ENCODE data around the gene COX8A.
"Not testable (repeated sequence)": the region's sequence is repeated elsewhere in the genome, so short reads cannot be mapped to it uniquely, and the experiment has no call there.

Gene COX8A, protein sequence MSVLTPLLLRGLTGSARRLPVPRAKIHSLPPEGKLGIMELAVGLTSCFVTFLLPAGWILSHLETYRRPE

GRCh38 chr11:63974259-63975143, at the start of gene COX8A:
TSS of gene COX8A (plus strand) at chr11:63974620. CDS start at chr11:63974681, 61 bp downstream.
- DNase-seq (ENCODE audit: low read depth in 1 of 2, low spot score in 1 of 2), result peak; percentile 81 to 91

- no peak for DNase-seq (ENCODE audit: low read depth in 1 of 2, low spot score in 1 of 2)
Observed at GRCh38 chr11:63929616-63930015, 44.8 kb upstream of the COX8A start.

DNA sequence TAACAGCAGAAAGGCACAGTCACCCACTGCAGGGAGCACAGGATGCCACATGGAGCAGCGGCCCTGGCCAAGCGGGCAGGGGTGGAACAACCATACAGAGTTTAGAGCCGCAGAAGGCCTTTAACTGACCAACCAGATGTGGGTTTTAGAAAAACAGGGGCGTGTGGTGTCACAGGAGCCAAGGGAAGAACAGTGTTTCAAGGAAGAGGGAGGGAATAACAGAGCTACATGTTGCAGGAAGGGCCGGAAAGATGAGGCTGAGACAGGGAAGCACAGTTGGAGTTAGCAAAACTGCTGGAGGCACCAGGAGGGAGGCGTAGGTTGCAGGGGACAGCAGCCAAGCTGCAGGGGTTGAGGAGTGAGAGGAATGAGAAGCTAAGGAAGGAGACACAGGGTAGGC, 43.4 kb upstream of the COX8A start:
- no peak for DNase-seq (ENCODE audit: low read depth in 1 of 2, low spot score in 1 of 2)

GRCh38 chr11:63931876-63932275, 42.5 kb upstream of the COX8A start:
- no peak for DNase-seq (ENCODE audit: low read depth in 1 of 2, low spot score in 1 of 2)

GRCh38 chr11:63933459-63933858, 41.0 kb upstream of the COX8A start:
- no peak for DNase-seq (ENCODE audit: low read depth in 1 of 2, low spot score in 1 of 2)

GRCh38 chr11:63937713-63938478, 36.5 kb upstream of the COX8A start:
- DNase-seq (ENCODE audit: low read depth in 1 of 2, low spot score in 1 of 2), result no peak

DNA sequence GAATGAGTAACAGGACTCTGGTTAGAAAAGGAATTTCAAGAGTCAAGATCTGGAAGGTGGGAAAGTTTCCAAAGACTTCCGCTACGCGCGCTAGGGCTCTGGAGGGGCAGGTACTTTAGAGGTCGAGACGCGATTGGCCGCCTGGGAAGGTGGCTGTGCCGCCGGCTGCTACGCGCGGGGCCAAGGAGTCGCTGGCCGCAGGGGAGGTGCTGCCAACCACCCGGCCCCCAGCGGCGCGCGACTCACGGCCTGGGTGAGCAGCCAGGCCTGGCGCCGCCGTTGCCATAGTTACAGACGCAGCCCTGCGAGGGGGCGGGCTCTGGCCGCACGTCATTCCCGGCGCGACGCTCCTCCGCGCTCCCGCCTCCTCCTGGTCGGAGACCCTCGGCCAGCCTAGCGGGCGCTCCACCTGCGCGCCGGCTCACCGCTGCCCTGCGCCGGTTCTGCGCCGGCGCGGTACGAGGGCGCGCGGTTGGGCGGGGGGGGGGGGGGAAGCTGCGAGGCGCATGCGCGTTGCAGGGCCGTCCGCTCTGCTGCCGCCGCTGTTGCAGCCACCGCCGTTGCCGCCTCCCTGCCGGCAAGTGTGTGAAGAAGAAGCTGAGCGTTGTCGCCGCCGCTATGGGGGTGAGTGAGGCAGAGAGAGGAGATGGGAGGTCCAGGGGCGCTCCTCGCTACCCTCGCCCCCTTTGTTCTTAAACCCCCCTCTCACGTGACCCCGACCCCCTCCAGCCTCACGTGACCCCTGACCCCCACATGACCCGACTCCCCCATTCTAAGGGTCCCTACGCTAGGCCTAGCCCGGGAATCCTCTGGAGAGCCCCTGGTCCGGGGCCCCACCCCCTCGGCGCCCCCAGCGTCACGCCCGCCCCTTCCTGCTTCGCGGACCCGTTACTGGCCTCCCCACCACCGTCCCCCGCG, 35.7 kb upstream of the COX8A start, which contains the start of gene NAA40:
NAA40 (plus strand) TSS at position 524 of the 918 bp plus-strand sequence; CDS start at position 619, 95 bp downstream.
- DNase-seq (ENCODE audit: low read depth in 1 of 2, low spot score in 1 of 2), result peak; percentile 74 to 90

- DNase-seq (ENCODE audit: low read depth in 1 of 2, low spot score in 1 of 2), result no peak
Observed at GRCh38 chr11:63939397-63939891, 35.0 kb upstream of the COX8A start.

DNA sequence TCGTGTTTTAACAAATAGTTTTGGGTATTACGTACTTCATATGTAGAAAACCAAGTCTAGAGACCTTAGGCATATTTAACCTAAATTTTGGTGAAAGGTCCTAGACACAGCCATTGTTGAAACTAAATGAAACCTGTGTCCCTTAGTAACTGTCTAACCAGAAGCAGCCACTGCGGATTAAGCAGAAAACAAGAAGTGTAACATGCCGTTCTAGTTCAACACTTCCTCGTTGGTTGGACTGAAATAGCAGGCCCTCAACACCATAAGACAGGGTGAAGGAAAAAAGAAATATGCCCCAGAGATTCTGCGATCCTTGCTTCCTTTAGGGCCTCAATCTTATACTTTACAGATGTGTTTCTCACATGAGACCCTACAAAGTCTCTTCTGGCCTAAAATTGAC, 33.6 kb upstream of the COX8A start:
- DNase-seq (ENCODE audit: low read depth in 1 of 2, low spot score in 1 of 2), result no peak

DNA sequence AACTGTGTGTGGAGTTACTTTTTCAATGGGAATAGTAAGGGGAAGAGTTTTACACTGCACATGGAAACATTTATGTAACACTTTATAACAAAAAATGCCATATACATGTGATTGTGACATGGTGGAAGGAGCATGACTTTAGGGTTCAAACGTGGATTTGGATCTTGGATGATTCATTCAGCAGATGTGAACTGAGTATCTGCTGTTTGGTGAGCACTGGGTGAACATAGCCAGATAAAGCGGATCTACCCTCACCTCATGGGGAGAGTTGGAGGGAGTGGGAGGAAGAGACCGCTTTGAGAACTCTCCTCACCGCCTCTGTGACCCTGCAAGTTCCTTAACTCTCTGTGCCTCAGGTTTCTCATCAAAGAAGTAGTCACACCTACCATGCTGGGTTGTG, 32.5 kb upstream of the COX8A start:
- no peak for DNase-seq (ENCODE audit: low read depth in 1 of 2, low spot score in 1 of 2)

DNA sequence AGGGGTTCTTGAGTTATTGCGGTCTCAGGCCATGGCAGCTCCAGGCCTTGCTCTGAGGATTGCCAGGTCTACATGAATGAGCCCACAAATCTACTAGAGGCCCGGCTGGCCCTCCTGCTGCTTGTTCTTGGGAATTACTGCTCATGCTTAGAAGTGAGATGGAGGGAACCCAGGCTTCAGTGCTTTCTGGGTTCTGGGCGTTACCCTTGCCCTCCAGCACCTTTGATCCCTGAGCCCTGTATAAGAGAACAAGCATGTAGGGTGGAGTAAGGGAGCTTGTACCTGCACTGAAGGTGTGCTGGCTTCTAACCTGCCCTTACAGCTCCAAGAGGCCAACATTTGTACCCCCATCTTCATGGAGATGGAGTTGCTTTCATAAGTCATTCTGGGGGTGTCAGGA, 31.6 kb upstream of the COX8A start:
- DNase-seq (ENCODE audit: low read depth in 1 of 2, low spot score in 1 of 2), result no peak

DNA sequence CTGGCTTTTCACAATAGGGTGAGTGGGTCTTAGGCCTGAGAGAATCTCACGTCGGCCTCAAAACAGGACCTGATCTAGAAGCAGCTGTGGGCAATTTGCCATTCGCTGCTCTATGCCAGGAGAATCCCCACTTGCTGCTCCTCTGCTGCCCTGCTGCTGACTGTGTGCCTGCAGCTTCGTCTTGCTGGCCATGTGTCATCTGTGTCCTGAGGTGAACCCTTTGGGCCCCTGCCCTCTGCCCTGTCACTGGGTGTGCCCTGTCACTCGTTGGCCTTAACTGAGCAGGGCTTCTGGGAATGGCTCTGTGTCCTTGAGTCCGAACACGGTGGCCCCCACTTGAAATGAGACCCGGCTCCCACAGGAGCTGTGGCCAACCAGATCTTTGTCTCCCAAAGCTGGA, 29.4 kb upstream of the COX8A start:
- DNase-seq (ENCODE audit: low read depth in 1 of 2, low spot score in 1 of 2), result no peak

- peak; percentile 11 to 21 for DNase-seq (ENCODE audit: low read depth in 1 of 2, low spot score in 1 of 2)
Observed at GRCh38 chr11:63945477-63946163, 28.8 kb upstream of the COX8A start.

- no peak for DNase-seq (ENCODE audit: low read depth in 1 of 2, low spot score in 1 of 2)
Observed at GRCh38 chr11:63951779-63952536, 22.5 kb upstream of the COX8A start.

DNA sequence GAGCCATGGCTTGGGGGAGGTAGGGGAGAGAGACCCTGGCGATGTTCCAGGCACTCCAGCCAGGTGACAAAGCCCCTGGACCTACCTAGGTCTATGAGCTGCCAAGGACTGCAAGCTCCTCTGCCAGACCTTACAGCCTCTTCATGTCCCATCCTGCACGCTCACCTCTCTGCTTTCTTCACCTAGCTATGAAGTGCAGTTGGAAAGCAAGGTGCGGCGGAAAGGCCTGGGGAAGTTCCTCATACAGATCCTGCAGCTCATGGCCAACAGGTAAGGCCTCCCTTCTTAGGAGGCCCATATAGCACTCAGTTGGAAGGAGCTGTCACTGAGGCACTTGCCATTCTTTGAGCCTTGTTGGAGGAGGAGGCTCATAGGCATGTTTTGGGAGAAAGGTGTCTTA, 21.9 kb upstream of the COX8A start:
- no peak for DNase-seq (ENCODE audit: low read depth in 1 of 2, low spot score in 1 of 2)

DNA sequence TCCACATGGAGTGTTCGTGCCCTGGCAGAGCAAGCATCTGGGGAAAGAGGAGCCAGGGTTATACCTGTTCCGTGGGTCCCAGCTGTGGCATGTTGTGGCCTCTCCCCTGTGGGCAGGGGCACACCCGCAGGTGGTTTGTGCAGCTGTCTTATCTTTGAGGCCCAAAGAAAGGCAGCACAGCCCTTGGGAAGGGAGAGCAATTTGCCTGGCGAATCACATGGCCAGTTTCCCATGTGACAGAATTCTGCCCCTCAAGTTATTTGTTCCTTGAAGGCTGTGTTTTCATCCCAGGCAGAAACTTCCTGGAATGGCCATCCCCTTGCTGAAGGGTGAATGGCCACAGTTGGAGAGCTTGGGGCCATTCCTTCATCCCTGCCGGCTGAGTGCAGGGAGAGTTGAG, 16.4 kb upstream of the COX8A start:
- no peak for DNase-seq (ENCODE audit: low read depth in 1 of 2, low spot score in 1 of 2)

DNA sequence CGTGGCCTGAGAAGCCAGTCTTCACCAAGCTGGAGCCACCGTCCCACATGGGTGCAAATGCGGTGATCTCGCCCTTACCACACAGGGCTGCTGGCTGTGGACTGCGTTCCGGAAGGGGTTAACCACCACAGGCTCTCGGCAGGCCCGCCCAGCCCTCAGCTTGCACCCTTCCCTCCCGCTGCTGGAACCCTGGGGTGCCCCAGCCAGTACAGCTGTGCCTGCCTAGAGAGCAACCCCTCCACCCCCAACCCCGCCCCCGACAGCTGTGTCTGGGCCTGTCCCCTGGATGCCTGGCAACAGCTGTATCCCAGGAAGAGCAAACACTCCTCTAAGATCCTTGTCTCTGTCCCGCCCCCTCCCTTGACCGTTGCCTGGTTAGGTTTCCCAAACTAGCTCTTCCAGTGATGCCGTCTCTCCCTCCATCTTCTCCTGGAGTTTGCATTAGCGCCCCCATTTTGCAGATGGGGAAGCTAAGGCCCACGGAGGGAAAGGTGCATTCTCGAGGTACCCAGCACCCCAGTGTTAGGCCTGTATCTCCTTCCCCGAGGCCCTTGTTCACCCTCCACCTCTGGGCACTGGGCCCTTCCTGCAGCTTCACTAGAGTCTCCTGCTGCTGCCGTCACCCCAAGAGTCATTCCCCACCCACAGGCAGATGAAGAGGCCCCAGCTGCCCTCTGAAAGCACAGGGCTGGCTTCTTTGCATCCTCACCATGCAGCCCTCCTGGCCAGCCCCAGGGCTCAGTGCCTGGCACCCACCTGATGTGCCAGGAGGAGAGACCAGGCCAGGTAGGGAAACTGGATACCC, 12.6 kb upstream of the COX8A start:
- no peak for DNase-seq (ENCODE audit: low read depth in 1 of 2, low spot score in 1 of 2)

DNA sequence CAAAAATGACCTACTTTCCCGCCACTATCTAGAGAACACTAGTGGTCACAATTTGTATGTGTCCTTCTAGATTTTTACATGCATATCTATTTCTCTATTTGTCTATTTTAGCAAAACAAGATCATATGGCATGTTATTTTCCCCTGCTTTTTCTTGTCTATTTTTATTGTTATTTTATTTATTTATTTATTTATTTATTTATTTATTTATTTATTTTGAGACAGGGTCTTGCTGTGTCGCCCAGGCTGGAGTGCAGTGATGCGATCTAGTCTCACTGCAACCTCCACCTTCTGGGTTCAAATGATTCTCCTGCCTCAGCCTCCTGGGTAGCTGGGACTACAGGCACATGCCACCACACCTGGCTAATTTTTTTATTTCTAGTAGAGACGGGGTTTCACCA, 10.5 kb upstream of the COX8A start:
- DNase-seq (ENCODE audit: low read depth in 1 of 2, low spot score in 1 of 2), result not testable (repeated sequence)

DNA sequence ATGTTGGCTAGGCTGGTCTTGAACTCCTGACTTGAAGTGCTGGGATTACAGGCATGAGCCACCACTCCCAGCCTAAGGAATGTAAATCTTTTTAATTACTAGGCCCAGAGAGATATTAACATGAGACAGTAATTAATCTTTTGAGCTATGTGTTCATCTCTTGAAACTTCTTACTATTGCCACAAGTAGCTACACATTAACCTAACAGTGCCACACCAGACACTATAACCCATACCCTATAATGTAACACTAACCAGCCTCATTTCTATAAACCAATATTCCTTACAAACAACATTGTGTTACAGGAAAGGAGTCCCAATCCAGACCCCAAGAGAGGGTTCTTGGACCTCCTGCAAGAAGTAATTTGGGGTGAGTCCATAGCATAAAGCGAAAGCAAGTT, 8.0 kb upstream of the COX8A start:
- no peak for DNase-seq (ENCODE audit: low read depth in 1 of 2, low spot score in 1 of 2)

All from activated T-helper 1 cell treated with anti-CD3 and anti-CD28 coated beads, Interleukin-2, amount 50 U/mL, for 16 hours (primary cell).